ENCODE measurements around the gene HINFP. TPM values are rescaled to one million over a fixed set of nuclear protein-coding genes. Genes with fewer than 3 reads are reported as not detected.
A peak's percentile ranks its signal among the peaks of the same experiment; 100 is the strongest.

Gene HINFP
- total RNA-seq, 1 experiment from 2014 or later = 42.4 TPM

DNA sequence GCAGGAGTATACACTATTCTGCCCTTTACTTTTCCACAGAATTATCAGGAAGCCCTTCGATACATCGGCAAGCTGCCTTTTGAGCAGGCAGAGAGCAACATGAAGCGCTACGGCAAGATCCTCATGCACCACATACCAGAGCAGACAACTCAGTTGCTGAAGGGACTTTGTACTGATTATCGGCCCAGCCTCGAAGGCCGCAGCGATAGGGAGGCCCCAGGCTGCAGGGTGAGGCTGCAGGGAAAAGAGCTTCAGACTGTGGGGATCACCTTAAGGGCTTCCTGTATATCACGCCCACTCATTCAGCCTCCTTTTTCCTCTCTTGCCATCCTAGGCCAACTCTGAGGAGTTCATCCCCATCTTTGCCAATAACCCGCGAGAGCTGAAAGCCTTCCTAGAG, 43.5 kb upstream of the HINFP start:
- H3K23me2 ChIP-seq (ENCODE audit: insufficient read length, low read depth, low read length, poor library complexity, severe bottlenecking) = no peaks in the 10 kb centered on the region
- peaks cover 3% of the 10 kb centered on the region for H3K79me1 ChIP-seq (ENCODE audit: insufficient read depth, low read depth, low read length, poor library complexity, severe bottlenecking)
- no peaks in the 10 kb centered on the region for H3K4me1 ChIP-seq (ENCODE audit: insufficient read depth, low read length)
- H3K27me3 ChIP-seq (ENCODE audit: insufficient read depth, low read length) = no peaks in the 10 kb centered on the region
- no CpG with 5 or more reads among the region's 11 CpGs for WGBS (ENCODE audit: extremely low coverage, insufficient read length, low lambda C conversion rate)
- H3K56ac ChIP-seq (ENCODE audit: insufficient read length, low read depth, low read length) = no peak overlapping the region
- no peak overlapping the region for H2BK15ac ChIP-seq (ENCODE audit: low read depth, low read length)
- H3K9me3 ChIP-seq (ENCODE audit: control insufficient read depth, low read depth, low read length) = no peaks in the 10 kb centered on the region
- no peaks in the 10 kb centered on the region for H3K79me2 ChIP-seq (ENCODE audit: insufficient read depth, low read length)
- H2BK120ac ChIP-seq (ENCODE audit: low read depth, low read length, poor library complexity, severe bottlenecking) = no peak overlapping the region
- H2AK5ac ChIP-seq (ENCODE audit: insufficient read length, low read length) = no peak overlapping the region
- Mint-ChIP-seq H3K4me3 (no peak overlapping the region), H3K4me1 (no peaks in the 10 kb centered on the region), H3K9me3 (no peaks in the 10 kb centered on the region), H3K27me3 (ENCODE audit: low read depth) (no peaks in the 10 kb centered on the region), H3K27ac (0 out of 7 replicates have a peak overlapping the region, but pooled peaks of 1 of the 3 experiments have one; percentile 57), H3K36me3 (ENCODE audit: insufficient read depth in 1 of 3, low read depth in 3 of 3) (peaks cover 22 to 82% (median 62%) of the 10 kb centered on the region in 3 experiments; a peak in 6 of 7 replicates)
- H4K20me1 ChIP-seq (ENCODE audit: control insufficient read depth, insufficient read depth, insufficient read length) = no peaks in the 10 kb centered on the region
- TF ChIP-seq, protein P1, sequence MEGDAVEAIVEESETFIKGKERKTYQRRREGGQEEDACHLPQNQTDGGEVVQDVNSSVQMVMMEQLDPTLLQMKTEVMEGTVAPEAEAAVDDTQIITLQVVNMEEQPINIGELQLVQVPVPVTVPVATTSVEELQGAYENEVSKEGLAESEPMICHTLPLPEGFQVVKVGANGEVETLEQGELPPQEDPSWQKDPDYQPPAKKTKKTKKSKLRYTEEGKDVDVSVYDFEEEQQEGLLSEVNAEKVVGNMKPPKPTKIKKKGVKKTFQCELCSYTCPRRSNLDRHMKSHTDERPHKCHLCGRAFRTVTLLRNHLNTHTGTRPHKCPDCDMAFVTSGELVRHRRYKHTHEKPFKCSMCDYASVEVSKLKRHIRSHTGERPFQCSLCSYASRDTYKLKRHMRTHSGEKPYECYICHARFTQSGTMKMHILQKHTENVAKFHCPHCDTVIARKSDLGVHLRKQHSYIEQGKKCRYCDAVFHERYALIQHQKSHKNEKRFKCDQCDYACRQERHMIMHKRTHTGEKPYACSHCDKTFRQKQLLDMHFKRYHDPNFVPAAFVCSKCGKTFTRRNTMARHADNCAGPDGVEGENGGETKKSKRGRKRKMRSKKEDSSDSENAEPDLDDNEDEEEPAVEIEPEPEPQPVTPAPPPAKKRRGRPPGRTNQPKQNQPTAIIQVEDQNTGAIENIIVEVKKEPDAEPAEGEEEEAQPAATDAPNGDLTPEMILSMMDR (conservative IDR thresholded peaks at IDR 0.05) = no peak
- no peak overlapping the region for H3K18ac ChIP-seq (ENCODE audit: insufficient read length, low read depth, low read length)
- H2BK12ac ChIP-seq (ENCODE audit: insufficient read length, low read depth, low read length) = no peak overlapping the region
- H4K8ac ChIP-seq (replicated peaks; ENCODE audit: insufficient read length, low read depth, low read length) = no peak overlapping the region
- no peak overlapping the region for H3T11ph ChIP-seq (ENCODE audit: low read length)
- no peak overlapping the region for H3K4me2 ChIP-seq (ENCODE audit: insufficient read depth, insufficient read length, low read length)
- no peak overlapping the region for H3K27ac ChIP-seq (ENCODE audit: insufficient read length, low read depth, low read length)
- no peak overlapping the region for H3K23ac ChIP-seq (ENCODE audit: insufficient read length, low read depth, low read length)
- H3K14ac ChIP-seq (ENCODE audit: insufficient read depth, low read length) = no peak overlapping the region
- no peak overlapping the region for H4K5ac ChIP-seq (ENCODE audit: insufficient read length, low read depth, low read length)
- no peak overlapping the region for H3K9ac ChIP-seq (ENCODE audit: extremely low read depth, insufficient read length, low read length)
- H2AFZ ChIP-seq (ENCODE audit: low read length) = no peak overlapping the region
- H2BK20ac ChIP-seq (ENCODE audit: low read depth, low read length, poor library complexity, severe bottlenecking) = no peak overlapping the region
- no peak overlapping the region for H2BK5ac ChIP-seq (ENCODE audit: insufficient read length, low read length)
- H4K91ac ChIP-seq (ENCODE audit: insufficient read length, low read depth, low read length) = no peak overlapping the region
- no peak for DNase-seq
- no peak overlapping the region for H3K4ac ChIP-seq (ENCODE audit: low read depth, low read length)

Data from H9 (cell line).